ENCODE measurements around the gene APOBEC3H.

APOBEC3H gene

DNA sequence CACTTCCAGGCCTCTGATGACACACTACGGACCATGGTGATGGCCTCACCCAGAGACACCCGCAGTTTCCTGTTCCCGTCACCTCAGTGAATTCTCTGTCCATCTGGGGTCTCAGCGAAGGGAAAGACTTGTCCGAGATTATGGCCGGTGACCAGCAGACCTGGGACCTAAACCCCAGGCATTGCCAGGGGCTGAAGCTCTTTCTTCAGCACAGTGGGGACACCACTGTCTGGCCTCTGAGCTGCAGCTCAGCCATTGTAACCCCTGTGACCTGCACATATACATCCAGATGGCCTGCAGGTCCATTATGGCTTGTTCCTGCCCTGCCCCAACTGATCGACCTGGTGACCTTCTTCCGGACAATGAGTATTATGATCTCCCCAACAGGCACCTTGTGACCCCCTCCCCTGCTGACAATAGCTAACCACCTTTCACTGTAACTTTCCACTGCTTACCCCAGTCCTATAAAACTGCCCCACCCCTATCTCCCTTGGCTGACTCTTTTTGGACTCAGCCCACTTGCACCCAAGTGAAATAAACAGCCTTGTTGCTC lies 33.2 kb downstream of the APOBEC3H start:
- Histone ChIP-seq H3K36me3 (ENCODE audit: control insufficient read depth in 2 of 2, insufficient read depth in 2 of 2, low read length in 2 of 2) (peaks cover 18 to 29% of the 10 kb centered on the region in 2 donors), H3K4me1 (ENCODE audit: control insufficient read depth, insufficient read depth, low read length) (peaks cover 25% of the 10 kb centered on the region), H3K27me3 (ENCODE audit: control insufficient read depth in 1 of 2, insufficient read depth in 2 of 2, low read length in 2 of 2) (no peaks in the 10 kb centered on the region), H3K27ac (ENCODE audit: low read length) (no peak overlapping the region), H3K9ac (ENCODE audit: low read length in 2 of 2) (no peak overlapping the region), H3K4me3 (ENCODE audit: low read length in 2 of 2) (no peak overlapping the region), H3K9me3 (ENCODE audit: control insufficient read depth in 2 of 2, low read length in 2 of 2) (no peaks in the 10 kb centered on the region)

DNA sequence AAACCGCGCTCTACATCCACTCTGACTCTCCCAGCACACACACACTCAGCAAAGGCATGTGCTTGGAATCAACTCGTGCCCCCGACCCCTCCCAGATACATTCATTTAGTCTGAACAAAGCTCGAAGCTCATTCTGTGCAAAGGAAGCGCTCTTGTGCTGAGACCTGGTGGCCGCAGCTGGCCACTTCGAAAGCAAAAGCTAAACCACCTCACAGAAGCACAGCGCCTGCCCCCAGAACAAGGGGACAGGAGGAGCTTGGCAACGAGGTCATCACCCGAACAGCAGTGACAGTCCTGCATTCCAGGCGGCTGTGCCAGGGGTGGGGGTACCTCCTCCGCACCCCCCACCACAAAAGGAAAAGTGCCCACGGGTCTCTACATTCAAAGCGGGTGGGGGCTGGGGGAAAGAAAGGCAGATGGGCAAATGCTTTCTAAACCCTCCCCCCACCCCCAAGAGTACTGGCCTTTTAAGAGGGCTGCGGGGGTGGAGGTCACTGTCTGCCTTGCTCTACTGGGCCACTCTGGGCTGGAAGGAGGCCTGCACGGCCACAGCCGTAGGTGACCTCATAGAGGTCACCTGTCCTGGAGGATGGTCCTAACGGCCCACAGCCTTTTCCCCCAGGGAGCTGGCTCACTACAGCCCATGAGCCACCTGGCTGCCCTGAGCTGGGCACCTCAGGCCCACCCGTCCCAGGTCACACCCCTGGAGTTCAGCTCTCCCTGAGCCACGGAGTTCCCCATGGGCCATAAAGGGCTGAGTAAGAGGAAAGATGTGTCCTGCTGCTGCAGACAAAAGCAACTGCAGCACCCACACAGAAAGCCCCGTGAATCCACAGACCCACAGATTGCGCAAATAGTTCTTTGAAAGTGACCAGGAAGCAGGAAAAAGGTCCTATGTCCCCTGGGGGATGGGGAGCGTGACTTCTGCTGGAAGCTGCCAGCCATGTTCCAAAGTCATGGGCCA lies 34.1 kb downstream of the APOBEC3H start:
- H3K36me3 ChIP-seq (ENCODE audit: control insufficient read depth in 2 of 2, insufficient read depth in 2 of 2, low read length in 2 of 2), result peaks cover 18 to 29% of the 10 kb centered on the region in 2 donors
- H3K27me3 ChIP-seq (ENCODE audit: control insufficient read depth in 1 of 2, insufficient read depth in 2 of 2, low read length in 2 of 2), result no peaks in the 10 kb centered on the region
- no peak overlapping the region for H3K27ac ChIP-seq (ENCODE audit: low read length)
- no peaks in the 10 kb centered on the region for H3K9me3 ChIP-seq (ENCODE audit: control insufficient read depth in 2 of 2, low read length in 2 of 2)
- H3K9ac ChIP-seq (ENCODE audit: low read length in 2 of 2), result no peak overlapping the region
- H3K4me3 ChIP-seq (ENCODE audit: low read length in 2 of 2), result no peak overlapping the region
- peaks cover 29% of the 10 kb centered on the region for H3K4me1 ChIP-seq (ENCODE audit: control insufficient read depth, insufficient read depth, low read length)

DNA sequence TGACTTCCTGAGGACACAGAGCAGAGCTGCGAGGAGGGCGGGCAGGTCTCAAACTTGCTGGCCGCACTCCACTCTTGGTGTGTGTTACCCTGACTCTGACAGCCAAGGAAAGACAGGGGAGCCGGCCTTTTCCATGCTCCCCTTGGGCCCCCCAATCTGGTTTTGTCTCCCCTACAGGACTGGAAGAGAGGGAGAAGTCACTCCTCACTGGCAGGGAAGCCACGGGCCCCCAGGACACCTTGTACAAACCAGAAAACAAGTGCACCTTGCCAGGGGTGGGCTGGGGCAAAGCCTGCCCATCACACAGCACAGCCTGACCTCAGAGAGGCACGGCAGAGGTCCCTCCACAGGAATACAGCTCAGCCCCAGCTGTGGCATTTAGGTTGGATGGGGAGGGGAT lies 35.2 kb downstream of the APOBEC3H start:
- no peak overlapping the region for H3K27ac ChIP-seq (ENCODE audit: low read length)
- H3K4me1 ChIP-seq (ENCODE audit: control insufficient read depth, insufficient read depth, low read length), result peaks cover 29% of the 10 kb centered on the region
- no peaks in the 10 kb centered on the region for H3K27me3 ChIP-seq (ENCODE audit: control insufficient read depth in 1 of 2, insufficient read depth in 2 of 2, low read length in 2 of 2)
- H3K36me3 ChIP-seq (ENCODE audit: control insufficient read depth in 2 of 2, insufficient read depth in 2 of 2, low read length in 2 of 2), result peaks cover 21 to 36% of the 10 kb centered on the region in 2 donors
- no peaks in the 10 kb centered on the region for H3K9me3 ChIP-seq (ENCODE audit: control insufficient read depth in 2 of 2, low read length in 2 of 2)
- H3K4me3 ChIP-seq (ENCODE audit: low read length in 2 of 2), result no peak overlapping the region
- no peak overlapping the region for H3K9ac ChIP-seq (ENCODE audit: low read length in 2 of 2)

DNA sequence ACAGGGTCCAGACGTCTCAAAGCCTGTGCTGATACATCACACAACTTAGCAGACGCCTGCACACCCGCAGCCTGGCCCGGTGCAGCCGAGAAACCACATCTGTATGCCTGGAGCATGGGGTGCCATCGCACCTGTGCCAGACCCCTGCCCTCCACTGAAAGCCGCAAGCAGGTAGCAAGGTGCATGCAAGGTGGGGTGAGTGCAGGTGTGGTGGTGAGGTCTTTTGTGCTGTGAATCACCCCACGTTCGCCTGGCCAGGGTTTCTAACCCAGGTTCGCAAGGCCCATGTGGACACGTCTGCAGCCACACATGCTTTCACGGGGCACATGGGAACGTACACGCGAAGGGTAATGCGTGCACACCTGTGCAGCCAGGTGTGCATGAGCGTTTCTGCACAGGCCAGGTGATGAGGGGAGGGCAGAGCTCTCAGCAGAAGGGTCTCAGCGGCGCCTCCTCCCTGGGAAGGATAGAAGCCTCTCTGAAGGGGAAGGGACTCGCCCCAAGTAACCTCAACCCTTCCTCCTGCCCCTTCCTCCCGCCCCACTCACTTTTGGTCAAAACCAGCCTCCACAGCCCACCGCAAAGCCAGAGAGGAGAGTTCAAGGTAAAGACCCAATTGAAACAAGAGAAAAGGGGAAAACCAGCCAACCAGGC lies 36.0 kb downstream of the APOBEC3H start:
- H3K27ac ChIP-seq (ENCODE audit: low read length), result no peak overlapping the region
- no peak overlapping the region for H3K9ac ChIP-seq (ENCODE audit: low read length in 2 of 2)
- no peaks in the 10 kb centered on the region for H3K27me3 ChIP-seq (ENCODE audit: control insufficient read depth in 1 of 2, insufficient read depth in 2 of 2, low read length in 2 of 2)
- no peaks in the 10 kb centered on the region for H3K9me3 ChIP-seq (ENCODE audit: control insufficient read depth in 2 of 2, low read length in 2 of 2)
- peaks cover 21 to 36% of the 10 kb centered on the region in 2 donors for H3K36me3 ChIP-seq (ENCODE audit: control insufficient read depth in 2 of 2, insufficient read depth in 2 of 2, low read length in 2 of 2)
- H3K4me3 ChIP-seq (ENCODE audit: low read length in 2 of 2), result no peak overlapping the region
- peaks cover 29% of the 10 kb centered on the region for H3K4me1 ChIP-seq (ENCODE audit: control insufficient read depth, insufficient read depth, low read length)

DNA sequence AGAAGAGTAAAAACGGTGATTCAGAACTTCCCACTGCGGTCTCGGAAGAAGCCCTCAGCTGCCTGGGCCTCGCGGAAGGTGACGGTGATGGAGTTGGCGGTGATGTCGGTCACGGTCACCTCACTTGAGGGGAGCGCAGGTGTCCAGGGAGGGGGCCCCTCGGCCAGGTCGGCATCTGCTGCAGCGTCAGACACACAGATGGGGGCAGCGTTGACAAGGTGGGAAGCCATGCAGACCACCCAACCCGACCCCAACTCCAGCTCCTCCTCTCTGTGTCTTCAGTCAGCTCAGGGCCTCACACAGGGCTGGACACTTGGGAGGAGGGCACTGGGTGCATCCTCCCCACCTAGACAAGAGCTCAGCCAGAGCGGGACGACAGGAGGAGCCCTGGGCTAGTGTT lies 36.8 kb downstream of the APOBEC3H start:
- Histone ChIP-seq H3K27ac (ENCODE audit: low read length) (no peak overlapping the region), H3K36me3 (ENCODE audit: control insufficient read depth in 2 of 2, insufficient read depth in 2 of 2, low read length in 2 of 2) (peaks cover 24 to 33% of the 10 kb centered on the region in 2 donors), H3K9ac (ENCODE audit: low read length in 2 of 2) (no peak overlapping the region), H3K4me1 (ENCODE audit: control insufficient read depth, insufficient read depth, low read length) (peaks cover 29% of the 10 kb centered on the region), H3K4me3 (ENCODE audit: low read length in 2 of 2) (no peak overlapping the region), H3K9me3 (ENCODE audit: control insufficient read depth in 2 of 2, low read length in 2 of 2) (no peaks in the 10 kb centered on the region), H3K27me3 (ENCODE audit: control insufficient read depth in 1 of 2, insufficient read depth in 2 of 2, low read length in 2 of 2) (no peaks in the 10 kb centered on the region)

DNA sequence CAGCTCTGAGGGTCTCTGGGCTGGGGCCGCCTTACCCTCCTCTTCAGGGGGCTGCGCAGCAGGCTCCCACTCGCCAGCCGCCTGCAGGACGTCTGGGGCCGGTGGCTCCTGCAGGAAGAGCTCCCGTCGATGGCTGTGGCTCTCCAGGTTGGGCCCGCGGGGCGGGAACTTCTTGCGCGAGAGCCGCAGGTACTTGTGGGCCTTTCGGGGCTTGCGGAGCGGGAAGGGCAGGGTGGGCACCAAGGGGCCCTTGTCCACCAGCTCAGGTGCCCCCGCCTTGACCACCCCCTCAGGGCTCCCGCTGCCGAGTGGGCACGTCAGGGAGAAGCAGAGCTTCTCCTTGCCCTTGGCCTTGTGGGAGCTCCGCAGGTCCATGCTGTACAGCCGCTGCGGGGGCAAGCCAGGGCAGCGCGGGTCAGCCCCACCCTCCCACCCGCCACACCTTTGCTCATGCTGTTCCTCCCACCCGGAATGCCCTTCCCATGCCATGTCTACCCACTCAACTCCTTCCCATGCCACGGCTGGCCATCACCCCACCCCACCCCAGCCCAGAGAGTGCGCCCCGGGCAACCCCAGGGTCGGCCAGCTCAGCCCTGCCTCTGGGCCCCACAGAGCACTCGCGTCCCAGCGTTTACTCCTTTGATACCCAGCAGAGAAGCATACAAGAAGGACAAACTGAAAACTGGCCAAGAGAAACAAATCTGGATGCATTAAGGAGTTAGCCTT lies 37.5 kb downstream of the APOBEC3H start:
- H3K27ac ChIP-seq (ENCODE audit: low read length), result no peak overlapping the region
- peaks cover 29% of the 10 kb centered on the region for H3K4me1 ChIP-seq (ENCODE audit: control insufficient read depth, insufficient read depth, low read length)
- H3K36me3 ChIP-seq (ENCODE audit: control insufficient read depth in 2 of 2, insufficient read depth in 2 of 2, low read length in 2 of 2), result peaks cover 24 to 31% of the 10 kb centered on the region in 2 donors
- H3K4me3 ChIP-seq (ENCODE audit: low read length in 2 of 2), result no peak overlapping the region
- no peak overlapping the region for H3K9ac ChIP-seq (ENCODE audit: low read length in 2 of 2)
- H3K27me3 ChIP-seq (ENCODE audit: control insufficient read depth in 1 of 2, insufficient read depth in 2 of 2, low read length in 2 of 2), result no peaks in the 10 kb centered on the region
- H3K9me3 ChIP-seq (ENCODE audit: control insufficient read depth in 2 of 2, low read length in 2 of 2), result no peaks in the 10 kb centered on the region

DNA sequence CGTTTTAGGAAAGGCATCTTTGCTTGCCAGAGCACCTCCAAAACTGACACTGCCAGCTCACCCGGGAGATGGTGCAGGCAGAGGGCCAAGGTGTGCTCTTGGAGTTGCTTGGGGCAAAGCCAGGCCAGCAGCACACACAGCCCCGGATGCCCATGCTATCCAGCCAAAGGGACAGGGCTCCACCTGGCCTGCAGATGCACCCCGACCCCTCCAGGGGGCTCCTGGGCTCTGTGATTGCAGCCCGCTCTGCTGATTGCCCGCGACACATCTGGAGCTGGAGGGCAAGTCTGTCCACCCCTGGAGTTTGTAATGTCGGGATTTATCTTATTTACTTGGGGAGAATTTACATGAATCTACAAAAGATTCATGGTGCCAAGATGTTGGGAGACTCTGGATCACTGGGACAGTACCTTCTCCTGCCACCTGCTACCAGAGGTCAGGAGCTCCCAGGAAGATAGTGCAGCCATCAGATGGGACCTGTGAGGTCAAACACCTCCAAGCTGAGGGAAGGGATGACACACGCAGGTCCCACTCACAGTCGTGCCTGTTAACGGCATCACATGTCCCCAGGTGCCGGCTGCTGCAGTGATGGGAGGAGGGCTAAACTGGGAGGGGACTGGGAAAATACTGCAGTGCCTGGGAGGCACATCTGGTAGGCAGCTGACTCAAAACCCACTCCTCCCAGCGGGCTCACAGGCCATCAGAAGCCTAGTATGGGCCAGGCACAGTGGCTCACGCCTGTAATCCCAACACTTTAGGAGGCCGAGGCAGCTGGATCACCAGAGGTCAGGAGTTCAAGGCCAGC lies 38.2 kb downstream of the APOBEC3H start:
- Histone ChIP-seq H3K4me1 (ENCODE audit: control insufficient read depth, insufficient read depth, low read length) (peaks cover 31% of the 10 kb centered on the region), H3K27me3 (ENCODE audit: control insufficient read depth in 1 of 2, insufficient read depth in 2 of 2, low read length in 2 of 2) (no peaks in the 10 kb centered on the region), H3K4me3 (ENCODE audit: low read length in 2 of 2) (no peak overlapping the region), H3K27ac (ENCODE audit: low read length) (no peak overlapping the region), H3K9ac (ENCODE audit: low read length in 2 of 2) (no peak overlapping the region), H3K9me3 (ENCODE audit: control insufficient read depth in 2 of 2, low read length in 2 of 2) (no peaks in the 10 kb centered on the region), H3K36me3 (ENCODE audit: control insufficient read depth in 2 of 2, insufficient read depth in 2 of 2, low read length in 2 of 2) (peaks cover 20 to 30% of the 10 kb centered on the region in 2 donors)

DNA sequence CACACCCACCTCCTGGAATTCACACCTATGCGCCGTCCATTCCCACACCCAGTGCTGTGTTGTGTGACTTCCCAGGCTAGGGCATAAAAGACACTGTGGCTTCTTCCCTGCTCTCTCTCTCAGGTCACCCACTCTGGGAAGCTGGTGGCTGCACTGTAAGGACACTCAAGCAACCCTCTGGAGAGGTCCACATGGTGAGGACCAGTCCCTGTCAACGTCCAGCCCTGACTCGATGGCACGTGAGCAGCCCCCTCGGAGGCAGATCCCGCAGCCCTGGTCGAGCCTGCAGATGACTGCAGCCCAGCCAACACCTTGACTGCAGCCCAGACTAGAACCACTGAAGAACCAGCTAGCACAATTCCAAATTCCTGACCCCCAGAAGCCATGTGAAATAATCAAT lies 39.3 kb downstream of the APOBEC3H start:
- Histone ChIP-seq H3K9ac (ENCODE audit: low read length in 2 of 2) (no peak overlapping the region), H3K9me3 (ENCODE audit: control insufficient read depth in 2 of 2, low read length in 2 of 2) (no peaks in the 10 kb centered on the region), H3K36me3 (ENCODE audit: control insufficient read depth in 2 of 2, insufficient read depth in 2 of 2, low read length in 2 of 2) (peaks cover 24 to 32% of the 10 kb centered on the region in 2 donors), H3K4me3 (ENCODE audit: low read length in 2 of 2) (no peak overlapping the region), H3K27ac (ENCODE audit: low read length) (no peak overlapping the region), H3K27me3 (ENCODE audit: control insufficient read depth in 1 of 2, insufficient read depth in 2 of 2, low read length in 2 of 2) (no peaks in the 10 kb centered on the region), H3K4me1 (ENCODE audit: control insufficient read depth, insufficient read depth, low read length) (peaks cover 23% of the 10 kb centered on the region)

DNA sequence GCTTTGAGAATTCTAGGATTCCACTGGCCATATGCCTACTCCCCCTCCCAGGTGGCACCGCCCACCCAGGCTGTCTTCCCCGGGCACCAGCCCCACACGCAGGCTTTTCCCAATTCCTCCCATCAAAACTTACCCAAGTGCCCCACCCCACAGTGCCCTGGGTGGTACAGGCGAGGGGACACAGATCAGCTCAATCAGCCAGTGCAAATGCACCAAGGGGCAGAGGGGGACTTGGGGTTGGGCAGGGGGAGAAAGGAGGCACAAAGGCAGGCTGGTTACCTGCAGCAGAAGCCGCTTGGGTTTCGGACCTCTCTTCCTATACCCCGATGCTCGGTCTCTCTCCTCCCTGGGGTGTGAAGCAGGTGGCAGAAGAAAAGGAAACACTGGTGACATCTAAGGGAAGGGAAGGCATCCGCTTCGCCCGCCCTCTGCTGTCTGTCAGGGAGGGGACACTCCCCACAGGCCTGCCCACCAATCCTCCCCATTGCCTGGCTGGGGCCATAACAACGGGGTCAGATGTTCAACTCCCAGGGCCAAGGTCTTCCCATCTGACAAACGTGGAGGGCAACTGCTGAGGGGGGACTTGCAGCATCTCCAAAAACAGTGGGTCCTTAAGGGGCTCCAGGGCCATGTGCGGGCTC lies 41.4 kb downstream of the APOBEC3H start:
- no peak overlapping the region for H3K9ac ChIP-seq (ENCODE audit: low read length in 2 of 2)
- peaks cover 18% of the 10 kb centered on the region for H3K4me1 ChIP-seq (ENCODE audit: control insufficient read depth, insufficient read depth, low read length)
- H3K9me3 ChIP-seq (ENCODE audit: control insufficient read depth in 2 of 2, low read length in 2 of 2), result no peaks in the 10 kb centered on the region
- peaks cover 13 to 20% of the 10 kb centered on the region in 2 donors for H3K36me3 ChIP-seq (ENCODE audit: control insufficient read depth in 2 of 2, insufficient read depth in 2 of 2, low read length in 2 of 2)
- H3K27ac ChIP-seq (ENCODE audit: low read length), result no peak overlapping the region
- H3K4me3 ChIP-seq (ENCODE audit: low read length in 2 of 2), result no peak overlapping the region
- H3K27me3 ChIP-seq (ENCODE audit: control insufficient read depth in 1 of 2, insufficient read depth in 2 of 2, low read length in 2 of 2), result no peaks in the 10 kb centered on the region

All from stomach smooth muscle (tissue), 2 donors.